Bronchial epithelial cell (primary cell): Measurements from ENCODE around the gene SHROOM4. TPM values are rescaled to one million over a fixed set of nuclear protein-coding genes. Genes with fewer than 3 reads are reported as not detected.

Experiments
- total RNA-seq: library from RNA; depleted of rRNA; stranded (reverse); fragments of >200 nt; gene quantifications from 2 replicates; pipeline ENCODE4 v1.2.1, GENCODE V29; 2014

Gene SHROOM4
- total RNA-seq, 1 donor from 2014 or later = 0.26 TPM

Other genes with a start within 250 kb of the SHROOM4 start
- not detected in 2 replicates for gene BMP15, start 96.5 kb upstream of the SHROOM4 start, total RNA-seq